HG02938 (cell line): ENCODE measurements around the gene MINAR1.

Source experiments
- ATAC-seq: cut with Tn5 transposase; IDR thresholded peaks from one replicate; pipeline ENCODE4 v1.9.1; 2021; ENCODE audit warnings: mild to moderate bottlenecking, moderate library complexity; ENCODE audit not compliant: unreplicated experiment

The MINAR1 gene

GRCh38 chr15:79463043-79463780 is 31.1 kb downstream of the MINAR1 start:
- no peak for ATAC-seq

GRCh38 chr15:79463781-79464270 is 31.7 kb downstream of the MINAR1 start:
- no peak for ATAC-seq

GRCh38 chr15:79466488-79466887 is 34.4 kb downstream of the MINAR1 start:
- ATAC-seq: no peak

GRCh38 chr15:79467865-79468586 is 35.9 kb downstream of the MINAR1 start:
- no peak for ATAC-seq

DNA sequence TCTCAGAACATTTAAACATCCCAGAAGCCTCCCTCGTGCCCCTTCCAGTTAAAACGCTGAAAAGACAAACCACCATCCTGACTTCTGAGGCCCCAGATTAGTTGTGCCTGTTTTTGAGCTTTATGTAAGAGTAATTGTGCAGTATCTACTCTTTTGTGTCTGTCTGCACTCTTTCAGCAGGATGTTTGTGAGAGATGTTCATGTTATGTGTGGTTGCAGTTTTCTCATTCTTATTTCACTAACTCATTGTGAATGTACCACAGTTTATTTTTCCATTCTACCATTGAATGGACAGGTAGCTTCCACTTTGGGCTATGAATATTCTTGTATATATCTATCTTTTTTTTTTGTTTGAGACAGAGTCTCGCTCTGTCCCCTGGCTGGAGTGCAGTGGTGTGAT is 40.3 kb downstream of the MINAR1 start:
- no peak for ATAC-seq

- no peak for ATAC-seq
These were observed 42.1 kb downstream of the MINAR1 start for GRCh38 chr15:79474252-79474651.

GRCh38 chr15:79475306-79475705 is 43.2 kb downstream of the MINAR1 start:
- no peak for ATAC-seq

DNA sequence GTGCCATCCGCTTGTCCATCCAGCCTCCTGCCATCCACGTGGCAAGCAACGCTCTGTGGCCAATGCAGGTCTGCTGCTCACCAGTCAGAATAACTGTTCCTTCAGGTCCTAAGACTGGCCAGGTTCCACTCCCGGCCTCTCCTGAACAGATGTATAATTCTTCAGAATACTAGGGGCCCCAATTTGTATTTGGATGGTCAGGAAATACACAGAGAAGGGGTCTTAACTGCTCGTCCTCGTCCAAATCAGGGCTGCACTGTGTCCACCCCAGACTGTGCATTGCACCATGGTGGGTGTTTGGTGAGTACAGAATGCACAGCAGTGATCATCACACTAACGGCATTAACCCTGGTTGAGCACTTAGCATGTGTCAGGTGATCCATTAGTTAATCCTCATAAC is 46.0 kb downstream of the MINAR1 start:
- no peak for ATAC-seq

GRCh38 chr15:79479616-79480015 is 47.5 kb downstream of the MINAR1 start:
- ATAC-seq: no peak

- ATAC-seq: no peak
These were observed 49.7 kb downstream of the MINAR1 start for GRCh38 chr15:79481793-79482192.
